Common myeloid progenitor, CD34-positive (primary cell): ENCODE measurements around the gene SMC1A.
A peak's percentile ranks its signal among the peaks of the same experiment; 100 is the strongest.

Experiments used
- CTCF ChIA-PET: fragments of 350-600 bp; sonication (Branson Sonifier 250); formaldehyde crosslinking; loops from one replicate; lab custom pipeline; 2021; ENCODE audit warnings: antibody characterized with exemption; lab: Charles Lee
- POLR2A ChIA-PET: fragments of 350-600 bp; sonication (Branson Sonifier 250); formaldehyde crosslinking; loops from one replicate; lab custom pipeline; 2021; ENCODE audit warnings: antibody characterized with exemption; lab: Charles Lee
- DNase-seq, 3 donors: peaks; one replicate each; pipeline versions ENCODE4 v3.0.0 to v3.0.0-alpha.2; 2013
- H3K27ac ChIP-seq, 2 experiments: 1 replicate in 1 of 2; 2 replicates in 1 of 2; pipeline ENCODE4 v1.7.0; 2013; ENCODE audit warnings: inconsistent platforms in 2 of 2, low read length in 2 of 2, mild to moderate bottlenecking in 2 of 2, low read depth in 1 of 2, moderate library complexity in 1 of 2; ENCODE audit not compliant: severe bottlenecking in 2 of 2, insufficient read depth in 1 of 2, poor library complexity in 1 of 2
- H3K27me3 ChIP-seq, 5 experiments: replicated peaks in 2 of 5; 1 replicate in 3 of 5; 2 replicates in 2 of 5; pipeline versions ENCODE4 v1.6.1 to v1.7.0; 2013; ENCODE audit warnings: low read length in 4 of 5, mild to moderate bottlenecking in 2 of 5, moderate library complexity in 2 of 5, inconsistent platforms in 1 of 5; ENCODE audit not compliant: insufficient read depth in 5 of 5, control insufficient read depth in 4 of 5
- H3K36me3 ChIP-seq, 4 experiments: 1 replicate in 2 of 4; 2 replicates in 2 of 4; pipeline versions ENCODE4 v1.6.1 to v1.7.0; 2013; ENCODE audit warnings: low read length in 3 of 4, control low read depth in 1 of 4, mild to moderate bottlenecking in 1 of 4; ENCODE audit not compliant: control insufficient read depth in 4 of 4, insufficient read depth in 4 of 4
- H3K4me1 ChIP-seq, 4 experiments: 1 replicate in 3 of 4; 2 replicates in 1 of 4; pipeline versions ENCODE4 v1.6.1 to v1.7.1; 2013; ENCODE audit warnings: low read length in 3 of 4, mild to moderate bottlenecking in 3 of 4, control low read depth in 1 of 4, inconsistent platforms in 1 of 4, moderate library complexity in 1 of 4; ENCODE audit not compliant: control insufficient read depth in 4 of 4, insufficient read depth in 4 of 4; ENCODE audit errors: control extremely low read depth in 1 of 4
- H3K4me3 ChIP-seq, 7 experiments: 1 replicate in 4 of 7; 2 replicates in 3 of 7; pipeline versions ENCODE4 v1.5.1 to v1.7.0; 2013; ENCODE audit warnings: mild to moderate bottlenecking in 7 of 7, low read length in 6 of 7, moderate library complexity in 6 of 7, inconsistent platforms in 2 of 7, low read depth in 2 of 7, control low read depth in 1 of 7; ENCODE audit not compliant: insufficient read depth in 4 of 7, control insufficient read depth in 1 of 7; ENCODE audit errors: extremely low read depth in 1 of 7
- H3K9me3 ChIP-seq, 5 experiments: 1 replicate in 4 of 5; 2 replicates in 1 of 5; pipeline versions ENCODE4 v1.6.1 to v1.7.1; 2013; ENCODE audit warnings: low read length in 4 of 5, mild to moderate bottlenecking in 2 of 5, inconsistent platforms in 1 of 5, low read depth in 1 of 5, moderate library complexity in 1 of 5; ENCODE audit not compliant: control insufficient read depth in 4 of 5, insufficient read depth in 2 of 5; ENCODE audit errors: control extremely low read depth in 1 of 5
- WGBS: methylation state at CpG from one replicate; pipeline ENCODE4 v1.1.5; 2013; ENCODE audit not compliant: insufficient coverage; 5-methylcytosine and 5-hydroxymethylcytosine counted together

Gene SMC1A

DNA sequence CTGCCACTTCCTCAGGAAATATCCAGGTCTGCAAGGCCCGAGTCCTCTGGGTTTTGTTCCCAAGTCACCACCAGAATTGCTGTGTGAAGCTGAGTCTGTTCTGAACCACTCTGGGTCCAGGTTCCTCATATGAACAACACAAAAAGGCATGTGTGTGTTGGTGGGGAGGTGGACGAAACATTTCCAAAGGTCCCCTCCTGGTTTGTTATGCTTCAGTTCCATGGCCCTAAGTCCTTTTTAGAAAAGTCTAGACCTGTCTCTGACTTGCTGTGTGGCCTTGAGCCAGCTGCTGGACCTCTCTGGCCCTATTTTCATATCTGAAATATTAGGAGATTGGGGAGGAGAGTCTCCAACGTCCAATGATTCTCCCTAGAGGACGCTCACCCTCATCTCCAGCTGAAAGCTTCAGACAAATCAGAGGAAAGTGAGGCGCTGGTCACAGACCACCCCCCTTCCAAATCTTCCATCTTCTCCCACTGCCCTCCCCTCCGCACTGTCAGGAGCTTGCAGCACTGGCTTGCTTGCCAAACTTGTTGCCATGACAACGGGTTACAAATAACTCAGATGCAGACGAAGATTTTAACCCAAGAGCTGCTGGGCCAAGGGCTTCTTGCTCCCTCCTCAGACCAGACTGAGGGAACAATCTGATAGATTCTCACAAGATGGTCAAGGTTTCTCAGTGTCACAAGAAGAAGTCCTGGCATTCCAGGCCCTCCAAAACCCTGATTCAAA lies 64.5 kb downstream of the SMC1A start:
- peaks cover 5 to 12% (median 7%) of the 10 kb centered on the region in 4 experiments for H3K4me1 ChIP-seq
- ChIA-PET POLR2A (no interaction called here), CTCF (no interaction called here)
- DNase-seq = peak in 2 of 3 donors; percentile 25 to 33
- no peak overlapping the region for H3K27ac ChIP-seq
- H3K4me3 ChIP-seq = no peak overlapping the region
- peaks cover 0 to 13% (median 0%) of the 10 kb centered on the region in 5 experiments for H3K27me3 ChIP-seq
- no peaks in the 10 kb centered on the region for H3K36me3 ChIP-seq
- no peaks in the 10 kb centered on the region for H3K9me3 ChIP-seq
- WGBS = 31% methylated on average over 4 of the region's 8 CpGs

DNA sequence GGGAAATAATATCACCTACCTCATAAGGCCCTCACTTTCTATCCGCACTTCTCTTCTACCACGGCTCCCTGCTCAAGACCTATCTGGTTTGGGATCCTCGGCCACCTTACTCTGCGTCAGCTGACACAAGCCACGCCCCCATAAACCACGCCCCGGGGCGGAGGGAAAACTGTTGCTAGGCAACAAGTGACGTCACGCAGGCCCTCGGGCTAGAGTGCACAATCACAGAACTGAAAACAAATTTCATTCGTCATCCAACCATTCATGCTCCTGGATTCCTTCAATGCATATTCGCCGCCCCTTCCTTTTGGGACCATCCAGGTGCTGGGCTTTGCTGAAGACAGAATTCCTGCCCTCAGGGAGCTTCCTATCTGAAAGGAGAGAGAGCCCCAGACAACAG lies 66.3 kb downstream of the SMC1A start:
- ChIA-PET CTCF (interaction anchor here (1.6 kb wide), 1 partner anchor 43 kb away, joined by 6 read pairs; no protein-coding TSS in a partner anchor), POLR2A (no interaction called here)
- Histone ChIP-seq H3K27me3 (peaks cover 0 to 13% (median 0%) of the 10 kb centered on the region in 5 experiments), H3K9me3 (peaks cover 0 to 4% (median 0%) of the 10 kb centered on the region in 5 experiments), H3K4me1 (peaks cover 0 to 4% (median 1%) of the 10 kb centered on the region in 4 experiments), H3K4me3 (no peak overlapping the region), H3K36me3 (no peaks in the 10 kb centered on the region), H3K27ac (no peak overlapping the region)
- 55% methylated on average over 11 of the region's 14 CpGs for WGBS
- DNase-seq = peak in 2 of 3 donors; percentile 22 to 28

DNA sequence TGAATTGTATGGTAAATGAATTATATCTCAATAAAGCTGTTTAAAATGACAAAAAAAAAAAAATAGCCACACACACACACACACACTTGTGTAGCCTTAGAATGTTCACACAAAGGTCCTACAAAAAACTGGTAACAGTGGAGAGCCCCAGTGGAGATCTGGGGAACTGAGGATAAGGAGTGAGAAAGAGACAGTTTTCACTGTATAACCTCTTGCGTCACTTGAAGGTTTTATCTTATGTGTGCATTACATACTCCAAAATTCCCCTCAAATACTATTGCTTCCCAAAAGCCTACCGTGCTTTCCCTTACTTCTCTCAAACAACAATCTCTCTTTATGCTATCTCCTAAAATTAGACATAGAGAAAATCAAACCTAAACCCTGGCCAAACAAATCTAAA lies 67.8 kb downstream of the SMC1A start:
- Histone ChIP-seq H3K4me1 (peaks cover 0 to 4% (median 1%) of the 10 kb centered on the region in 4 experiments), H3K9me3 (peaks cover 0 to 4% (median 0%) of the 10 kb centered on the region in 5 experiments), H3K4me3 (no peak overlapping the region), H3K27me3 (peaks cover 0 to 13% (median 0%) of the 10 kb centered on the region in 5 experiments), H3K27ac (no peak overlapping the region), H3K36me3 (no peaks in the 10 kb centered on the region)
- no CpG with 5 or more reads among the region's 2 CpGs for WGBS
- ChIA-PET CTCF (no interaction called here), POLR2A (no interaction called here)
- no peak for DNase-seq

DNA sequence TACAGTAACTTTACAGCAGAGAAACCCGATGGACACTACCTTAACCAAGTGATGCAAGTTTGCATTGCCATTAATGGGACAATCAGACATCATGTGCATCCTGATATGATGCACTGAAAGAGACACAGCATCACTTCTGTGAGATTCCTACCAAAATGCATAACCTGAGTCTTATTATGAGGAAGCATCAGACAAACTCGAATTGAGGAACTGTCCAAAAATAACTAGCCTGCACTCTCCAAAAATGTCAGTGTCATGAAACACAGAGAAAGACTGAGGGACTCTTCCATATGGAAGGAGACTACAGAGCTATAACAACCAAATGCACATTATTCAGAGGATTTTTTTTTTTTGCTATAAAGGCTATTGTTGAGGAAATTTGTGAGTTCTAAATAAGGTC lies 74.5 kb downstream of the SMC1A start:
- POLR2A ChIA-PET = no interaction called here

DNA sequence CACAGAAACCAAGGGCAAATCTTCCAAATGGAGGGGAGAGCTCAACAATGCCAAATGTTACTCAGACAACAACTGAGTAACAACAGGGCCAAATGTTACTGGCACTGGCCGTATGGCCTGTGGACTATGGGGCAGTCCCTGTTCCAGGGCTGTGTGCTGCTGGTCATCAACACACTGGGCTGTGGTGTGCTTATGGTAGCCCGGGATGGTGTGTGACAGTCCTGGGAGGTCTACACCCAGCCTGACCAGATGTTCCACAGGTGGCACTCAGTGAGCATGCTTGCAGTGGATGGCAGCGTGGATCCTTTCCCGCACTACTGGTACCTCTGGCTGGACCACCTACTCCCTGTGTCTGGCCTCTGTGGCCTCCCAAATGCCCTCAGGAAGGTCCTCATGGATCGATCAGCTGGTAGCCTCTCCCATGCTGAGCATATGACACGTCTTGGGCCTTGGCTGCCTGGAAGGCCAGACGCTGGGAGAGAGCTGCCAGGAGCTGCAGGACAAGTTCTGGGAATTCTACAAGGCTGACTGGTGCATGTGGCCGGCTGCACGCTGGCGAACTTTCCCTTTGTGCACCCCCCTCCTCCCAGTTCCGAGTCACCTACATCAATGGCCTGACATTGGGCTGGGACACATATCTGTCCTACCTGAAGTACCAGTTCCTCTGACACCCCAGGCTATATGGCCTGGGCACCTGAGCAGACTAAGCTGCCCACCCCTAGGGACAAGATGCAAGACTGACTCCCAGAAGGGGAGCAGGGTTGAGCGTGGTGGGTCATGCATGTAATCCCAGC lies 81.4 kb downstream of the SMC1A start:
- Histone ChIP-seq H3K4me3 (no peak overlapping the region), H3K36me3 (no peaks in the 10 kb centered on the region), H3K27me3 (peaks cover 0 to 16% (median 0%) of the 10 kb centered on the region in 5 experiments), H3K27ac (no peak overlapping the region), H3K9me3 (no peaks in the 10 kb centered on the region), H3K4me1 (no peaks in the 10 kb centered on the region)
- POLR2A ChIA-PET = interaction anchor here (0.5 kb wide), 1 partner anchor 160 kb away, joined by 3 read pairs; no protein-coding TSS in a partner anchor
- no peak for DNase-seq
- WGBS = 85% methylated on average over 12 of the region's 12 CpGs
- CTCF ChIA-PET = no interaction called here

More for the DNA sequence above, 74.5 kb downstream of the SMC1A start:
- DNase-seq = no peak
- Histone ChIP-seq H3K27ac (no peak overlapping the region), H3K36me3 (no peaks in the 10 kb centered on the region), H3K4me1 (no peaks in the 10 kb centered on the region), H3K27me3 (peaks cover 0 to 4% (median 0%) of the 10 kb centered on the region in 5 experiments), H3K9me3 (peaks cover 0 to 4% (median 0%) of the 10 kb centered on the region in 5 experiments), H3K4me3 (no peak overlapping the region)
- CTCF ChIA-PET = no interaction called here
- WGBS = 55% methylated on average over 2 of the region's 2 CpGs

DNA sequence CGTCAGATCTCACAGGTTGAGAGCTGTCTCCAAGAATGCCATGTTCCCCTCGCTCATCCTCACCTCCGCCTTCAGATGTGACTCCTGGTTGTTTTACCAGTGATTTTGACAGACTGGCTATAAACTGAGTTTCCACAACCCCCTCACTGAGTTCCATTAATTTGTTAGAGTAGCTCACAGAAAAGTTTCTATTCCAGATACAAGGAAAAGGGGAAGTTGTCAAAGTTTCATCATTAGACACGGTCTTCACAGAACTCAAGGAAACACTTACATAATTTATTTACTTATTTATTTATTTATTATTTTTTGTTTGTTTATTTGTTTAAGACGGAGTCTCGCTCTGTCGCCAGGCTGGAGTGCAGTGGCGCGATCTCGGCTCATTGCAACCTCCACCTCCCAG lies 85.4 kb downstream of the SMC1A start:
- no peaks in the 10 kb centered on the region for H3K4me1 ChIP-seq
- WGBS = 94% methylated on average over 8 of the region's 10 CpGs
- no peak overlapping the region for H3K4me3 ChIP-seq
- no peaks in the 10 kb centered on the region for H3K36me3 ChIP-seq
- peaks cover 0 to 36% (median 1%) of the 10 kb centered on the region in 5 experiments for H3K27me3 ChIP-seq
- H3K27ac ChIP-seq = no peak overlapping the region
- H3K9me3 ChIP-seq = no peaks in the 10 kb centered on the region
- ChIA-PET POLR2A (no interaction called here), CTCF (no interaction called here)
- no peak for DNase-seq
